ENCODE results near the gene SOX15.

The SOX15 gene

GRCh38 chr17:7576432-7576937, 13.4 kb downstream of the SOX15 start:
- no peak for DNase-seq

GRCh38 chr17:7575959-7576358, 13.9 kb downstream of the SOX15 start:
- no peak for DNase-seq

- DNase-seq = no peak
Measured at GRCh38 chr17:7575481-7575883, 14.4 kb downstream of the SOX15 start.

DNA sequence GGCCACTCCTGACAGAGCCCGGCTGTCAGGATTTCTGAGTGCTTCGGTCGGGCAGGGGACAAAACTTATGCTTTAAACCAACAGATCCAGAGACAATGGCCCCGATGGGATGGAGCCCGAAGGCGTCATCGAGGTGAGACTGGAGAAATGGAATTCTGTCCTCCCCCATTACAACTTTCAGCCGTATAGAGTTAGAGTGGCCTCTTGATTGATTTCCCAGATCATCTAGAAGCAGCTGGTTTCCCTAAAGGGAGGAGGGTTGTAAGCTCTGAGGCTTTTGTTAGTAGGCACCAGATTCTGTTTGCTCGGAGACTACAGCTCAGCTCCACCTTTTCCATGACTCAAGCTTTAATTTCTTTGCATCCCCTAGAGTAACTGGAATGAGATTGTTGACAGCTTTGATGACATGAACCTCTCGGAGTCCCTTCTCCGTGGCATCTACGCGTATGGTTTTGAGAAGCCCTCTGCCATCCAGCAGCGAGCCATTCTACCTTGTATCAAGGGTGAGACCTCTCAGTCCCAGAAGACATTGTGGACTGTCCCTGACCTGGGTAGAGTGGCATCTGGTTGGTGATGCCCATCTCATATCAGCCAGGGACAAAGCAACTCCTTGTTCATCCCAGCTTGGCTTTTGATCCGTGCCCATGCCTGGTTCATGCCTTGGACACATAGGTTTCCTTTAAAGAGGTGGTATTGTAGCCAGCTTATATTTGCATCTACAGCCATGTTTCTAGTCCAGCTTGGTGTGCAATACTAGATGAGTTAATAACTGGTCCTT, 15.5 kb downstream of the SOX15 start:
- DNase-seq = no peak

DNA sequence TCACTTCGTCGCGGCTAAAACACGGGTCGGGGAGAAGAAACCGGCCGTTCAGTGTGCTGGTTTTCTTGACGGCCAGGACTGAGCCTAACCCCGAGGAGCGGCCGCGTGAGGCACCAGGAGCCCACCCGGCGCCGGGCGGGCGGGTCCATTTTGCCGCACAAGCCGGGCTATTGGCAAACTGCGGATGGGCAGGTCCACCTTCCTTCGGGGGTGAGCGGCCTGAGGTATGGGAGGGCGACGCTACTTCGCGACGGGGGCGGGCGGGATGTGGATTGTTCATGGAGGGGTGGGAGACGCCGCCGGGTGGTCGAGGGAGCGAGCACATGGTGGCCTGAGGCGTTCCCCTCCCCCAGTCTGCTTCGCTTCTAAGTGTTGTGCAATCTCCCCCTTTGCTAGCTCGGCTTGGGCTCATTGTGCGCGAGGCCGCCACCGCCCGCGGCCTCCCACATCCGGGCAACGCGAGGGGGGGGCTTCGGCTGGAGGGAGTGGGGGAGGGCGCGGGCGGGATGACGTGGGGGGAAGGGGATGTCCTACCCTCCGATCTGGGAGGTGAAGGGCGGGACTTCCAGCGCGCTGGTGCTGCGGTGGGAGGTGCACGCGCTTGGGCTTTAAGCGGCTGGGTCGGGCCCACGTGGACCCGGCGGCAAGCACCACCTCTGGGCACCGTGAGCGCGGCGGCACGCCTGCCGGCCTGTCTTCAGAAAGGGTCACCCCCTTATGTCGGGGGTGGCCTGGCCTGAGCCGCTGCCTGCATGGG, 16.4 kb downstream of the SOX15 start:
- no peak for DNase-seq

- peak; percentile 97 to 99 for DNase-seq
Measured at GRCh38 chr17:7572588-7573323, 17.1 kb downstream of the SOX15 start.

GRCh38 chr17:7572338-7572587, 17.6 kb downstream of the SOX15 start:
- DNase-seq = no peak

DNA sequence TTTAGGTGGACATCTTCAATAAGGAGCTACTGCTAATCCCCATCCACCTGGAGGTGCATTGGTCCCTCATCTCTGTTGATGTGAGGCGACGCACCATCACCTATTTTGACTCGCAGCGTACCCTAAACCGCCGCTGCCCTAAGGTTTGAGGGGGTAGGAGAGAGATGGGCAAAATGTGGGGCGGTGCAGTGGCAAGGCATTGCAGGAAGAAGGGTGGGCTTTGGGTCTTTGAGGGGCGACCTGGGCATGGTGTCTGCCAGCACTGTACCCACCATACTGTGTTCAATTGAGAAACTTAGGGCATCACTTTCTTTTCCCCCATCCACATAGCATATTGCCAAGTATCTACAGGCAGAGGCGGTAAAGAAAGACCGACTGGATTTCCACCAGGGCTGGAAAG, 19.5 kb downstream of the SOX15 start:
- DNase-seq = no peak

- no peak for DNase-seq
Measured at GRCh38 chr17:7569571-7569970, 20.3 kb downstream of the SOX15 start.

DNA sequence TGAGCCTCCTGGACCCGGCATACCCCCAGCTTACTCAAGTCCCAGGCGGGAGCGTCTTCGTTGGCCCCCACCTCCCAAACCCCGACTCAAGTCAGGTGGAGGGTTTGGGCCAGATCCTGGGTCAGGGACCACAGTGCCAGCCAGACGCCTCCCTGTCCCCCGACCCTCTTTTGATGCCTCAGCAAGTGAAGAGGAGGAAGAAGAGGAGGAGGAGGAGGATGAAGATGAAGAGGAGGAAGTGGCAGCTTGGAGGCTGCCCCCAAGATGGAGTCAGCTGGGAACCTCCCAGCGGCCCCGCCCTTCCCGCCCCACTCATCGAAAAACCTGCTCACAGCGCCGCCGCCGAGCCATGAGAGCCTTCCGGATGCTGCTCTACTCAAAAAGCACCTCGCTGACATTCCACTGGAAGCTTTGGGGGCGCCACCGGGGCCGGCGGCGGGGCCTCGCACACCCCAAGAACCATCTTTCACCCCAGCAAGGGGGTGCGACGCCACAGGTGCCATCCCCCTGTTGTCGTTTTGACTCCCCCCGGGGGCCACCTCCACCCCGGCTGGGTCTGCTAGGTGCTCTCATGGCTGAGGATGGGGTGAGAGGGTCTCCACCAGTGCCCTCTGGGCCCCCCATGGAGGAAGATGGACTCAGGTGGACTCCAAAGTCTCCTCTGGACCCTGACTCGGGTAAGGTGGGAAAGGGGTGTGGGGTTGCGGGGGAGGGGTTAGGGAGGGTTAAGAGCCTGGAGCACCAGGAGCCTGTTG, 26.6 kb downstream of the SOX15 start:
- no peak for DNase-seq

GRCh38 chr17:7562208-7562605, 27.7 kb downstream of the SOX15 start:
- no peak for DNase-seq

DNA sequence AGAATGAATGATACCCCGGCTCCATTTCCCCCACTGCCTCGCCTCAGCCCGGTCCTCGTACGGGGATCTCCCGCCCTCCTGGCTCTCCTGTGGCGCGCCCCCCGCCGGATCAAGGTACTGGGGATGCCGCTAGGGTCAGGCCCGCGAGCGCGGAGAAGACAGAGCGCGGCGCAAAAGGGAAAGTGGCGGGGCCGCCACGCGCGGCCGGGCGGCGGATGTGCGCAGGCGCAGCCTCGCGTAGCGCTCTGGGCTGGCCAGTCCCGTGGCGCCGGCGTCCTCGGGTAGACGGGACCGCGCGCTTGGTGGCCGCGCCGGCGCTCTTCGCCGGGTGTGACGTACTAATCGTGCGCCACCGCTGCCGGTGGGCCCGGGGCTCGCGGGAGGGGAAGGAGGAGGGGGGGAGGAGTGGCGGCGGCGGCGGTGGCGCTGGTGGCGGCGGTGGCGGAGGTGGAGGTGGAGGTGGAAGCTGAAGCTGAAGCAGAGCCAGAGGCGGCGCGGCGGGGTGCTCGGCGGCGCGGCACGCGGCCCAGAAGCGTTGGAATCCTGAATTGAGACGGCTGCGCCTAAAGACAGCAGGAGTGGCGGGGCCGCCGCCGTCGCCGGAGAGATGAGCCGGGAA, 28.2 kb downstream of the SOX15 start, which contains the start of gene SENP3:
SENP3 (plus strand) TSS at position 331 of the 619 bp plus-strand sequence. CDS start 1,158 bp downstream, outside the sequence.
- peak in 1 of 2 experiments; percentile 41 for DNase-seq

DNA sequence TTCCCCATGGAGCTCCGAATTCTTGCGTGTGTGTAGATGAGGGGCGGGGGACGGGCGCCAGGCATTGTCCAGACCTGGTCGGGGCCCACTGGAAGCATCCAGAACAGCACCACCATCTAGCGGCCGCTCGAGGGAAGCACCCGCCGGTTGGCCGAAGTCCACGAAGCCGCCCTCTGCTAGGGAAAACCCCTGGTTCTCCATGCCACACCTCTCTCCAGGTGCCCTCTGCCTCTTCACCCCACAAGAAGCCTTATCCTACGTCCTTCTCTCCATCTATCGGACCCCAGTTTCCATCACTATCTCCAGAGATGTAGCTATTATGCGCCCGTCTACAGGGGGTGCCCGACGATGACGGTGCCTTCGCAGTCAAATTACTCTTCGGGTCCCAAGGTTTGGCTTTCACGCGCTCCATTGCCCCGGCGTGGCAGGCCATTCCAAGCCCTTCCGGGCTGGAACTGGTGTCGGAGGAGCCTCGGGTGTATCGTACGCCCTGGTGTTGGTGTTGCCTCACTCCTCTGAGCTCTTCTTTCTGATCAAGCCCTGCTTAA, 28.8 kb downstream of the SOX15 start:
- DNase-seq = peak in 1 of 2 experiments; percentile 46

GRCh38 chr17:7560172-7561027, 29.5 kb downstream of the SOX15 start:
- peak in 1 of 2 experiments; percentile 19 for DNase-seq

DNA sequence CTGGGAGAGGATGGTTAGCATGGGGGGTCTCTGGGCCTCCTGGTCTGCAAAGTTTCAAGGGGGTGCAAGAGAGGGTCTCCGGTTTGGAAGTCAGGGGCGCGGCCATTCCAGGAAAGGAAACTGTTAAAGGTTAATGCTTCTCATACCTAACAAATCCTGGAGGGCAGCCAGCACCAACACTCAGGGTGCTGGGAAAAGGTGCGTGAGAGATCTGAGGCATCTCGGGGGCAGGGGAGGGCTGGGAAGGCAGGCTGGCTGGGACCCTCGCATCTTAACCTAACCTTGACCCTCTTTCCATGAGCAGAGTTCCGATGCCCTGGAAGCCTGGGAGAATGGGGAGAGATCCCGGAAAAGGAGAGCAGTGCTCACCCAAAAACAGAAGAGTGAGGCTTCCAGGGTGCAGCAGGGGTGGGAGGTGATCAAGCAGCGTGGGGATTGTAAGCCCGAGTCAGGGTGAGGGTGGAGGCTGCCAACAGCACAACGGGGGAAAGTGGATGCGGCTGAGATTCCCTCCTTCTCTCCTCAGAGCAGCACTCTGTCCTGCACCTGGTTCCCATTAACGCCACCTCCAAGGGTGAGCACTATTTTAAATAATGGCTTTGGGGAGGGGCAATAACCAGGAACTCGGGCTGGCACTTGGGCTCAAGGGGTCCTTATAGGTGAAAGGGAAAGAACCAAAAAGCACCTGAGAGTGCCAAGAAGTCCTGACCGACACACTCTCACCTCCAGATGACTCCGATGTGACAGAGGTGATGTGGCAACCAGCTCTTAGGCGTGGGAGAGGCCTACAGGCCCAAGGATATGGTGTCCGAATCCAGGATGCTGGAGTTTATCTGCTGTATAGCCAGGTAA, 30.3 kb downstream of the SOX15 start:
- DNase-seq = no peak

- DNase-seq = no peak
Measured at GRCh38 chr17:7558544-7559319, 31.2 kb downstream of the SOX15 start, which contains the start of gene TNFSF13. Gene TNFSF13, plus strand, starts transcription at chr17:7558750. Its CDS starts 290 bp downstream, at chr17:7559040.

DNA sequence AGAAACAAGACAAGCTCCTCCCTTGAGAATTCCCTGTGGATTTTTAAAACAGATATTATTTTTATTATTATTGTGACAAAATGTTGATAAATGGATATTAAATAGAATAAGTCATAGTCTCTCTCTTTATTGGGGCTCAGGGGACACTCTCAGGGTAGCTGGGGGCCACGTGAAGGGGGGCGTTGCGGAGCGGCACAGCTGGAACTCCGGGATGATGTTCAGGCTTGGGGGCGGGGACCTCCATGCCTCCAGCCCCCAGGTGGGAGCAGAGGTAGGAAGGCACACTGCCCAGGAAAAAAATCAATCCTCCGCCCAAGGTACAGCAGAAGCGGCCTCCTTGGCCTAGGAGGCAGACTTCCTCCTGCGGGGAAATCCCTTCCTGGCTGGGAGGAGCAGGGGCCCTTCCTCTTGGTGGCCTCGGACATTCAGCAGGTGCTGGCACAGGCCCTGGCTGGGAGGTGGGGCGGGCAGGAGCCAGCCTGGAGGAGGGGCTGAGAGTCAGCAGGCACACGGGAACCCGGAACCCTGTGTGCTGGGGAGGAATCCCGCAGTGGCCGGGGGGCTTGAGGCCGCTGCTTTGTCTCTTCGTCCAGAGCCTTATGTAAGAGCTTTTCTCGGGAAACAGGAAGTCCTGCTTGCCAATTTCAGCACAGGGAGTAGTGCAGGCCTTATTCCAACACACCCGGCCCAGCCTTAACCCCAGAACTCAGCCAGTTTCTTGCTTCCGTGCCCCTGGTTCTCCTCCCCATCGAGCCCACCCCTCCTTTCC, 31.9 kb downstream of the SOX15 start:
- peak in 1 of 2 experiments; percentile 36 for DNase-seq

GRCh38 chr17:7557147-7557764, 32.6 kb downstream of the SOX15 start:
- no peak for DNase-seq

All from cerebellar nuclear complex (tissue), 1 donor.